Measurements from ENCODE around the gene DDX39B. TPM values are rescaled to one million over a fixed set of nuclear protein-coding genes. Genes with fewer than 3 reads are reported as not detected.

Gene DDX39B
- total and polyA plus RNA-seq, 2 of the 4 experiments (the other 2 are of a cell fraction) = 371 to 796 TPM

GRCh38 chr6:31582230-31582643 is 40.4 kb upstream of the DDX39B start, which contains the start of gene LTB:
LTB (minus strand) TSS chr6:31582424; CDS start chr6:31582417, 7 bp downstream.
- ATAC-seq (ENCODE audit: low read depth) = no peak
- POLR2A ChIA-PET (ENCODE audit: unreplicated experiment) = no interaction called here

More at GRCh38 chr6:31582230-31582643, 40.4 kb upstream of the DDX39B start, which contains the start of gene LTB:
- Histone ChIP-seq H3K27ac (ENCODE audit: insufficient read depth, low read length) (peak within 1 kb of the TSS; percentile 2; the same call in 1 of the 2 replicates), H3K9me1 (ENCODE audit: insufficient read depth, low read length) (no peaks in the 10 kb centered on the region; the same call in 1 of the 2 replicates), H2AFZ (replicated peaks; ENCODE audit: low read length, poor library complexity) (peak within 1 kb of the TSS; percentile 98), H4K5ac (ENCODE audit: low read depth, low read length) (peak within 1 kb of the TSS; percentile 54), H3K4ac (ENCODE audit: low read depth, low read length) (peak within 1 kb of the TSS; percentile 83), H3K4me3 (ENCODE audit: insufficient read depth, low read depth, low read length) (peak within 1 kb of the TSS; percentile 82), H2BK120ac (ENCODE audit: low read depth, low read length) (no peak within 1 kb of the TSS), H3K79me1 (ENCODE audit: low read depth in 1 of 2, low read length in 2 of 2) (no peaks in the 10 kb centered on the region), H2BK5ac (ENCODE audit: low read depth, low read length, poor library complexity, severe bottlenecking) (no peak within 1 kb of the TSS), H2BK20ac (ENCODE audit: low read depth, low read length) (no peak within 1 kb of the TSS), H3K4me1 (ENCODE audit: control insufficient read depth, insufficient read depth, low read length) (peaks cover 4% of the 10 kb centered on the region; the same call in 1 of the 2 replicates), H3K18ac (ENCODE audit: low read depth, low read length) (no peak within 1 kb of the TSS), H3K14ac (replicated peaks; ENCODE audit: low read depth, low read length) (peak within 1 kb of the TSS; percentile 95), H3K9me3 (ENCODE audit: control insufficient read depth, insufficient read depth, low read length) (no peaks in the 10 kb centered on the region), H4K91ac (ENCODE audit: insufficient read depth, low read depth, low read length) (no peak within 1 kb of the TSS), H2AK5ac (ENCODE audit: low read depth, low read length) (peak within 1 kb of the TSS; percentile 21), H3K23ac (ENCODE audit: low read depth, low read length) (peak within 1 kb of the TSS; percentile 86), H2AK9ac (replicated peaks; ENCODE audit: low read depth, low read length, poor library complexity) (peak within 1 kb of the TSS; percentile 89), H4K20me1 (ENCODE audit: insufficient read depth, low read length) (no peaks in the 10 kb centered on the region), H3K9ac (ENCODE audit: low read depth, low read length) (peak within 1 kb of the TSS; percentile 77), H3K27me3 (ENCODE audit: control insufficient read depth, insufficient read depth, low read length) (peaks cover 11% of the 10 kb centered on the region; the same call in 1 of the 2 replicates), H3K36me3 (ENCODE audit: control insufficient read depth, insufficient read depth, low read length) (no peaks in the 10 kb centered on the region), H4K8ac (ENCODE audit: low read depth in 2 of 2, low read length in 2 of 2) (peak within 1 kb of the TSS; percentile 51 to 93; a peak in 3 of 4 replicates), H2BK15ac (ENCODE audit: low read depth, low read length) (no peak within 1 kb of the TSS), H3K4me2 (ENCODE audit: low read depth, low read length) (peak within 1 kb of the TSS; percentile 75), H3K56ac (ENCODE audit: extremely low read depth, insufficient read depth, low read length) (peak within 1 kb of the TSS; percentile 52; the same call in 1 of the 2 replicates)
- TF ChIP-seq MXI1 (IDR thresholded peaks at IDR 0.05; ENCODE audit: borderline replicate concordance, low read depth, low read length) (no peak), RAD21 (IDR thresholded peaks at IDR 0.05; ENCODE audit: low read length) (no peak), FOS (IDR thresholded peaks at IDR 0.05; ENCODE audit: low read depth, low read length) (no peak)
- TF ChIP-seq, protein P1, sequence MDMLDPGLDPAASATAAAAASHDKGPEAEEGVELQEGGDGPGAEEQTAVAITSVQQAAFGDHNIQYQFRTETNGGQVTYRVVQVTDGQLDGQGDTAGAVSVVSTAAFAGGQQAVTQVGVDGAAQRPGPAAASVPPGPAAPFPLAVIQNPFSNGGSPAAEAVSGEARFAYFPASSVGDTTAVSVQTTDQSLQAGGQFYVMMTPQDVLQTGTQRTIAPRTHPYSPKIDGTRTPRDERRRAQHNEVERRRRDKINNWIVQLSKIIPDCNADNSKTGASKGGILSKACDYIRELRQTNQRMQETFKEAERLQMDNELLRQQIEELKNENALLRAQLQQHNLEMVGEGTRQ (IDR thresholded peaks at IDR 0.05; ENCODE audit: low read depth, low read length) = no peak
- intact Hi-C loops (cut with micrococcal nuclease) (loop anchor here (5.0 kb wide), 1 partner anchor 35 kb away; the partner anchor contains the start of genes ATP6V1G2 and NFKBIL1), in situ Hi-C loops (cut with MboI; ENCODE audit: low sequenced_read_pairs) (no loop called here), dilution Hi-C loops (cut with HindIII; ENCODE audit: low sequenced_read_pairs, unreplicated experiment) (no loop called here)
- no CpG with 5 or more reads among the region's 3 CpGs for WGBS, 2 experiments (ENCODE audit: extremely low coverage in 2 of 2, insufficient read length in 1 of 2)
- DNase-seq = no peak
- CTCF ChIA-PET = interaction anchor here (0.6 kb wide), 1 partner anchor 141 kb away, joined by 3 read pairs; no protein-coding TSS in a partner anchor
- BruUV-seq (replicated peaks) = no TSS peak
